HG03060 (cell line): ENCODE data around the gene PPP3CA.
"Not testable (repeated sequence)": the region's sequence is repeated elsewhere in the genome, so short reads cannot be mapped to it uniquely, and the experiment has no call there.

Experiments used
- ATAC-seq: cut with Tn5 transposase; IDR thresholded peaks from one replicate; pipeline ENCODE4 v1.9.1; 2021; ENCODE audit warnings: low read depth, moderate number of reproducible peaks; ENCODE audit not compliant: unreplicated experiment

PPP3CA gene

DNA sequence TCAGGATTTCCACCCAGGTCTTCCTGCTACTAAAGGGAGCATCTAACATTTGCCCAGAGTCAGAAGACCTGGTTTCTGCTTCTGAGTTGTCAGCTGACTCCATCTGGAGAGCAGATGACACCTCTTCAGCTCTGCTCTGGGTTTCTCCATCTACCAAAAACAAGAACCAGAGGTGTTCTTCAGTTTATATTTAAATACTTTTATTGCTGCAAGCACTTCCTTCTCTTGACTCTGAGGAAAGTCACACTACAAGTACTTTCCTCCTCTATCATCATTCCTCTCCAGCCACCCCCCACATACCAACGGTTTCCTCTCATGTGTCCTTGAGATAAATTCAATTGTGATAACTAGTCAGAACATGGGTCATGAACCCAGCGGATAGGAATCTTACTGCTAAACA lies 88.4 kb downstream of the PPP3CA start:
- ATAC-seq: no peak

DNA sequence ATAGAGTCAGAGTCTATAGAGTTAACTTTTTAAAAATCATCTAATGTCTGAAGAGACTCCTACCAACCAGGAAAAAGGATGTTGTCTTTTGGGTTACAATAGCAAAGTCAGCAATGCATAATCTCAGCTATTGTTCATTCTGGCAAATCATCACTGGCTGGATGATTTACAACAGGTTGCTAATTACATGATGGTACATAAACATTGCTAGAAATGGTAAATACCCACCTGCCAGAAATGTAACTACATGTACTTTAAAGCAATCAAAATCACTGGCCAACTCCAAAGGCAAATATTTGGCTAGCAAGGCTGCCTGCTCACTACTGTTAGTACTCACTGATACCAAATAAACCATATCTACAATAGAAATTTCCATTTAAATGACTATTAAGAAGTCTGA lies 91.1 kb downstream of the PPP3CA start:
- no peak for ATAC-seq

DNA sequence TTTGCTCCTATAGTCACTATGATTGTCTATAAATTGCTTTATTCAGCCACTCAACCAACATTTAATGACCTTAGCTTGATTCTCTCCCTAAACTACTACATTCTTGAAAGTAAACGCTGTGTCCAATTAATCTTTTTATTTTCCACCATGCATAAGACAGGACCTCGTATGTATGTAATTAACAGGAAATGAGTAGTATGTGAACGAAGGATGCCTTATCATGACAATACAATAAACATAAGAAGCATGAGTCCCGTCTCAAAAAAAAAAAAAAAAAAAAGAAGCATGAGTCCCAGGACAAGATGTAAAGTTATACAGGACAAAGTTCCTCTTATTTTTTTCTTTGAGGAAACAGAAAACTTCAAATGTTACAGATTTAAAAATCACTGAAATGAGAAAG lies 92.5 kb downstream of the PPP3CA start:
- ATAC-seq: no peak

DNA sequence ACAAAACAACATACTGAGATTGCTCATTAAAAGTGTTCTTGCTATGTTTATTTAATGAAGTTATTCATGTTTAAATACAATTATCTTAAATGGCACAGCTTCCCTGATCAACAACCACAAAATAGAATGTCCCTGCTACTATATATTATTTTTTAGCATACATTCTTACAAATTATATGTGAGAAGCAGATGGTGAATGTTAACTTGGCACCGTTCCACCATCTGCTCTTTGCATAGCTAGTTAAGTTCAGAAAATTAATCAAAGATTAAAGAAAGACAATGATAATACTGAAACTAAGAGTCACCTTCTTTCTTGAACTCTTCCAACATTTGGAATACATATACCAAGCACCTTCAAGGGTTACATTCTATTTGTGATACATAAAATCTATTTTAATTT lies 94.2 kb downstream of the PPP3CA start:
- no peak for ATAC-seq

DNA sequence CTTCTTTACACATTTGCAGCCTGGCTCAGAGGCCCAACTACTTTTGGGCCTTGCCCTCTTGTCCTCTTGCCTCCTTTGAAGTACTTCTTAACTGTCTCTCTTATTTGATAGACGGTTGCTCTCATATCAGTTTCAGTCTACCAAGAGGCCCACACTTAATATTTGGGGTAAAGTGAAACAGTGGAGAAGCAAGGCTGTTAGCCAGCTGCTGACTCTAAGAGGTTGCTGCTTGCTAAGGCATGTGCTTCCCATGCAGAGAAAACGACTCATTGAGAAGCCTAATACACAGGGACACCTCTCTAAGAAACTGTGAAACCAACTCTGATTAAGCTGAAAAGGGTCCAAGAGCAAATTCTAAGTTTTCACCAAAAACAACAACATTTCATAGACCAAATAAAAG lies 94.6 kb downstream of the PPP3CA start:
- ATAC-seq: no peak

DNA sequence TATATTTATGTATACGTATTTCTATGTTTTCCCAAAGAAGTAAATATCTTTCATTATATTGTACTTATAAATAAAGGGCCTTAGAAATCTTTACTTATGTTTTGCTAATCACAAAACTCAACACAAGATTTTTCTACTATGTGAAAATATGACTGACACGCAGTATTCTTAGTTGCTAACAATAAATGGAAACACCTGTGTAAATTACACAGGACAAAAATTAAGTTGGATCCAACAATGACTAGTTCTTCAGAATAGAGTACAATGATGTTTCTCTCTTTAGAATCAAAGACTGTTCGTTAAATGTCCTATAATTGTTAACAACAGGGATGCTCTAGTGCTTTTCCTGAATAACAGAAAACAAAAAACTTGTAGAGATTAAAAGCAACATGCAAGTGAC lies 96.1 kb downstream of the PPP3CA start:
- ATAC-seq: no peak

DNA sequence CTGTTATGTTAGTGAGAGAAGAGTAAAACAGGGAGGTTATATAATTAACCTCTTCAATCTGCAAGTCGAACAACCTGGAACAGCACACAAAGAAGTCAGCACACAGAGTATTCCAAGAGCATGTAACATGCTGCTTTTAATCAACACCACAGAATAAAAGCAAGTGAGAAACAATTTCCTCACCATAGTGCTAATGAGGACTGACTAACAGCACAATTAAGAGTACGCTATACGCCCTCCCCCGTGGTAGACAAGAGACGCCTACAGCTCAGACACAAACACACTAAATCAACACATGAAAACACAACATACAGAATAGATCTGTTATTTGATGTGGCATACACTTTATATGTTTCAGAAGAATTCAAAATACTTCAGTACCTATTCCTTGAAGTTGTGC lies 103.0 kb downstream of the PPP3CA start:
- no peak for ATAC-seq

DNA sequence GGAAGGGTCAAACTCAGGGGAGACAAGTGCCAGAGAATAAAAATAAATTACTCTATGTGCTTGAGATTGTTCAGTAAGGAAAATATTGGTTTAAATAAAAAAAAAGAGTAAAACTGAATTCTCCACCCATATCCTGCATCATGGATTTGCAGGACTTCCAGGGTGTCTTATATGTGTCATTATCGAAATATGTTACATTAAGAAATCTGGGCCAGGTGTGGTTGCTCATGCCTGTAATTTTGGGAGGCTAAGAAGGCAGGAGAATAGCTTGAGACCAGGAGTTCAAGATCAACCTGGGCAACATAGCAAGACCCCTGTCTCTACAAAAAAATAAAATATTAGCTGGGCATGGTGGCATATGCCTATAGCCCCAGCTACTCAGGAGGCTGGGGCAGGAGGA lies 104.9 kb downstream of the PPP3CA start:
- no peak for ATAC-seq

DNA sequence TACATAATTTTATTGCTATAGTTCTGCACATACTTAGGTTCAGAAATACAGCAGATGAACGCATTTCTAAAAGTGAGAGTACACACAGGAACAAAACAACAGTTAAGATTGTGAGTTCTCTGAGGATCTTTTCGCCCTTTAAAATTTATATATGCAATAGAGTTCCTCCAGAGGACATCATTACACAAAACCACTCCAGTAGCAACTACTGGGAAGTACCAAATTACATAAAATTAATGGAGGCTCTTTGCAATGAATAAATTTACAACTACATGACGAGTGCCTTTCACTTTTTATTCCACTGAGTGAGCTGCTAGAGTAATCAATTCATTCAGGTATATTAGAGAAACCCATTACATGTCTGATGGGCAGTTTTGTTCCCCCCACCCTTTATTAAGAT lies 107.2 kb downstream of the PPP3CA start:
- ATAC-seq: no peak

DNA sequence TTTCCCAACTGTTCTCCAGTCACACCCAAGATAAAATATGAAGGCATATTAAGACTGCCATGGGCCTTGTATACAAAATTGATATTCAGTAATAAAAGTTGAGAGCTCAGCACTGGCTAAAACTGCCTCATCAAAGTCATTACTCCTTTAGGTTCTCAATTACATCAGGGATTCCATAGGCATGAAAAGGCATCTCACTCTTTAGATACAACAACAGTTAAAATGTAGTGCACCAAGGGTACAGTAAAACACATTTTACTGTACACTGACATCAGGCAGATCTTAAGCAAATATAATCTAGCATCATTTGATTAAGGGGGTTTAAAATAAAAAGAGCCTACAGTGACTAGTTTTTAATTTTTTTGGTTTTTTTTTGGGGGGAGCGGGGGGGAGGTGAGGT lies 107.7 kb downstream of the PPP3CA start:
- no peak for ATAC-seq

DNA sequence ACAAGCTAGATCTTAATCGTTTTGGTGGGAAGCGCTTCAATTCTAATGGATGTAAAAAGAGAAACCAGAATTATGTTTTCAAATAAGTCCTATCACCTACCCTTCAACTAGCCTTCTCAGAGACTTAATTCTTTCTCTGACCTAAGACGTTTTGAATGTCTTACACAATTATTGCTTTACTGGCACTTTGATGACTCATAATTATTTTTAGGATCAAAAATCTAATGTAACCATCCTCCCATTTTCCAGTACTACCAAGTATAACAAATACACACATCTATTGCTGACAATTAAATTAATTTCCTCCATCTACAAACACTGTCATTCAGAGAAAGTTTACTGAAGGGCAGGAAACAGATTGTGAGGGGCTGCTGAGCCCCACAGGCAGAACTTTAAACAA lies 108.6 kb downstream of the PPP3CA start:
- ATAC-seq: no peak

DNA sequence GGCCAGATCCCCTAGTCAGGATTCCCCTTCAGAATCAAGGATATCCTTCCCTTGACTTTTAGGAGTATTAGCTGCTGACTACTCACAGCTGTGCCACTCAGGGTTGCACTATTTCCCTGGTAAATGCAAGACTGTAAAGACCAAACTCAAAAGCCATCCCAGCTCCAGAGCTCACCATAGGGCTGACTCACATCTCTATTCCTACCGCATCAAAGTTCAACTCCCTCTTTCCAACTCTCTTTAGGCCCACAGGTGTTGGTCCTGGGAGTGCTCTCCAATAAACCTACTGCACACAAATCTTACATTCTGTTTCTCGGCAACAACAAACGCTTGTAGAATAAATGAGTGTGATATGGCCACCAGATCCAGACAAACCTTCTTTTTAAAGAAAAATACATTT lies 109.6 kb downstream of the PPP3CA start:
- ATAC-seq: no peak

DNA sequence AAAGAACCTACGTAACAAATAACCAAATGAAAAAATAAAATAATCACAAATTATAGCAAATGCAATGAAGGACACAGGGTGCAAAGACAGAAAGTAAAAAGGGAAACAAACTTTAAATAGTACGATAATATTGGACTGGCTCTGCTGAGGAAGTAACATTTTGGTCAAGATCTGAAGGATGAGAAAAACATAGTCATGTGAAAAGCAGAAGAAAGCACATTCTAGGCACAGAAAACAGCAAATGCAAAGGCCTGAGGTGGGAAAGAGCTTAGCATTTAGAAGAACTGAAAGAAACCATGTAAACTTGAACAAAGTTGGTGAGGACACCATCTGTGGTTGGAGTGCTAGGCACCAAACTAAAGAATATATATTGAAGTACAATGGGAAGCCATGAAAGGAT lies 111.2 kb downstream of the PPP3CA start:
- no peak for ATAC-seq

DNA sequence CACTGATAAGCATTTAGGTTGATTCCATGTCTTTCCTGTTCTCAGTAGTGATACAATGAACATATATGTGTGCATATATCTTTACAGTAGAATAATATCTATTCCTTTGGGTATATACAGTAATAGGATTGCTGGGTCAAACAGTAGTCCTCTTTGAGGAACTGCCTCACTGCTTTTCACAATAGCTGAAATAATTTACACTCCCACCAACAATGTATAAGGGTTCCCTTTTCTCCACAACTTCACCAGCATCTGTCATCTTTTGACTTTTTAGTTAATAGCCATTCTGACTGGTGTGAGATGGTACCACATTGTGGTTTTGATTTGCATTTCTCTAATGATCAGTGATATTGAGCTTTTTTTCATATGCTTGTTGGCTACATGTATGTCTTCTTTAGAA lies 113.2 kb downstream of the PPP3CA start:
- not testable (repeated sequence) for ATAC-seq

DNA sequence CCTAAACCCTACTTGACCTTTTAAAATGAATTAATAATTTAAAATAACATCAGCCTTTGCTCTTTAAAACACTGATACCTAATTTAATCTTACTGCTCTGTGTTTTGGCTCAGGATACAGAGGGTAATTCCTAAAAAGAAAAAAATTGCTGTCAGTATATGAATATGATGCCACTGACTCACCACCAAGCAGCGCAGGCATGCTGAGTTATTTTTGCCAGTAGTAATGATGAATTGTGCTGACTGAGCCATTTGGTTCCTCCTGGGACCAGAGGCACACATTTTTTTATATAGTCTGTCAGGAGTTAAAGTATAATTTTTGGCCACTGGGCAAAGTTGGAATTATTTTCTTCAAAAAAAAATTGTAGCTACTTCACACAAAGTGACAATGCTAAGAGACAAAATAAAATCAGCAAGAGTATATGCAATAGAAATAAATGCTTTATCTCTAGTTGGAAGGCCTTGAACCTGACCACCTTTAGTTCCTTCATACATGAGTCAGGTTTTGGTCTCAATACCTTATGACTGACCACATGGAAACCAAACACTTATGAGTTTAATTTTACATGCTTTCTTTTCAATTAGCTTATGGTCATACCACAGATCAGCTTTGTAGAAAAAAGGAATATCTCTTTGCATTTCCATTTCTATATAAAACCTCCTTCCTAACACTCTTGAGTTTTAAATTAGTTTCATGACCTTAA lies 115.1 kb downstream of the PPP3CA start:
- ATAC-seq: peak; percentile 55

DNA sequence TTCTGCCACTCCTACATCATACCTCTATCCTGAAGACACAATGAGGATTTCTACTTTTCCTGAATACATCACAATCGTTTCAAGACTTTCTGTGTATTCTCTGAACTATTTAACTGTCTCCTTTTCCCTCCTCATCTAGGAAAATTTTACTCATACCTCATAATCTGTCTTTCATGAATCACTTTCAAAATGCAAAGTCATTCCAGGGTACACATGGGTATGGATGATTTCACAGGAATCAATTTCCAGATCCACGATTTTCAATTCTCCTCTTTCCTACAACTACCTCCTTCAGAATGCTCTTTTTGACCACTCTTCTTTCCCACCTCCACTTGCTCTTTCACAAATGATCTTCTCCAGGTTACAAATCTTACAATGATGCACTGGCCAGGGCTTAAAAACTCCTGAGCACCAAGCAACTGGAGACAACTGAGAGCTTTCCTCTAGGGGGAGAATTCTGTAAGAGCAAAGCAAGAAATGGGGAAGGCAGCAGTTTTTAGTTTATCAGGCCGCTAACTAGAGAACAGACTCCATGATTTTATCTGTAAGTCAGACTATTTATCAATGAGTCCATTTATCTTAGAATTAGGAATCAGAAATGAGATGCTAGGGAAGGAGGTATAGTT lies 116.4 kb downstream of the PPP3CA start:
- ATAC-seq: no peak

DNA sequence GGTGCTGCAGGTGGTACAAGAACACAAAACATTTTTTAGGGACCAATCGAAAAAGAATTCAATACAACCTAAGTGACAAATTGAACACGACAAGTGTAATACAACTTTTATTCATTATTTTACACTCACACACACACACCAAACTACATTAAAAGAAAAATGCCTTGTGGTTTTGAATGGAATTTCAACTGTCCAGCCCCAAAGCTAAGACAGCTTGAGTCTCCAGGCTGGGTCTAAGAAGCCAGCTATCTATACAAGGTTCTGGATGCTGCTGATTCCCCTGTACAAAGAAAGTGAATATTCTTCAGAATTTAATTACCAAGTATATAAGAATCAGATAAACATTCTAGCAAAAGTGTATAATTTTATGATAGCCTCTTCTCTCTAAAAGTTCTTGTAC lies 118.2 kb downstream of the PPP3CA start:
- no peak for ATAC-seq

DNA sequence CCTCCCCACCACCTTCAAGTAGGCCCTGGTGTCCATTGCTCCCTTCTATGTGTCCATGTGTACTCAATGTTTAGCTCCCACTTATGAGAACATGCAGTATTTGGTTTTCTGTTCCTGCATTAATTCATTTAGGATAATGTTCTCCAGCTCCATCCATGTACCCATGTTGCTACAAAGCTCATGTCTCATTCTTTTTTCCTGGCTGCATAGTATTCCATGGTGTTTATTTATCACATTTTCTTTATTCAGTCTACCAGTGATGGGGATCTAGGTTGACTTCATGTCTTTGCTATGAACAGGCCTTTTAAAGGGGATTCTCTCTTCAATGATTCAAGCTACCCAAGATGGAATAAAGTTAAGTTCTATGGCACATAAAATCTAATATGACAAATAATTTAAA lies 119.6 kb downstream of the PPP3CA start:
- no peak for ATAC-seq

DNA sequence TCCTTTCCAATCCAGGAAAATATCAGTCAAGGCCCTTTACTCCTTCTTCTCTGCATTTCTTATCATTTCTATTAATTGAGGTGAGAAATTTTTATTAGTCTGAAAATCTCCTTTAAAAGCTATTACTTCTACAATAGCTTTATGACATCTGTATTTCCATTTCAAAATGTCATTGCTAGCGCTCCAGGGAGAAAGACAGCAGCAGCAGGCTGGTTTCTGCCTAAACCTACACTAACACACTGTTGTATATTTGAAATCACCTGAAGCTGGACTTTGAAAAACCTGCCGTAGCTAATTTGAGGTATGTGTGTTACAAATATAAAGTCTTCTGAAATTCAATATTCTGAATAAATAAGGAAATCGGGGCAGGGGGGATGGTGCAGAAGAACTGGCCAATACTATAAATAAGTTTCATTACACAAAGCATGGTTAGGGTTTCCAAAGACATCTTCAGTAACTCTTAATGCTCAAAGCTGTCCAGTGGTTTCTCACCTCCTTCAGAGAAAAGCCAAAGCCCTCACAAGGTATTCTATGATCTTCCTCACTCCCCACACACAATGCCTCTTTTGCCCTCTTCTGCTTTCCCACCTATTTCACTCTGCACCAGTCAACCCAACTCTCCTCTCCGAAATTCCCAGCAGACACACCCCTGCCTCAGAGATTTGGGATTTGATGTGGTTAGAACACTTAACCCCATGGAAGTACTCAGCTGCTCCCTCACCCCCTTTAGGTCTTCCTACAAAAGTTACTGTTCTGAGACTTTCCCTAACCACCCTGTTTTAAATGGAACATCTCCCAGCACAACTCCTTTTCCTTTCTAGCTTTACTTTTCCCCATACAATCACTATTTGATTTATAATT lies 122.7 kb downstream of the PPP3CA start:
- ATAC-seq: no peak

DNA sequence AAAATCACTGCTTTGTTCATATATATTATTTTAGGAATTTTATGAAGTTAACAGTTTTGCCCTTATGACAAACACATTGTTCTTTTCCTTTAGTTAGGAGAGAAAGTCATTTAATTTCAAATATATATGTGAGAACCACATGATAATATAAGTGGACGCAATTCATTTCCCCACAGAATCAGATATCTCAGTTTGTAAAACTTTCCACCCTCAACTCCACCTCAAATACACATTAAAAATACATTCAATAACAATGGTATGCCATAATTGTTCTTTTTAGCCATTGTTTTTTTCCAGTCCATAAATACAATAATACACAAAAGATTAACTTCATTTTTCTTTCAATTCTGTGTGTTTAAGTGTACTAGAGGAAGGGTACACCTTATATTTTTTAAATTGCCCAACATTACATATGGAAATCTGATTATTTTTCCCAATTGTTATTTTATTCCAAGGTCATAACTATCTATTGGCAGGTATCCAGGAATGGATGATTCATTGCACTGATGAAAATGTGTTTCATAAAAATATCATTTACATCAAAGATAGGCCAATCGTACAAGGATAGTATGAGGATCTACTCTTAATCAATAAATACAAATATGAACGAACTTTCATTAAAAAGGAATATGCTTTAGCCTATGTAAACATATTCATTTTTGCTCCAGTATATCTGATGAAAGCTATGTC lies 125.0 kb downstream of the PPP3CA start:
- ATAC-seq: no peak

DNA sequence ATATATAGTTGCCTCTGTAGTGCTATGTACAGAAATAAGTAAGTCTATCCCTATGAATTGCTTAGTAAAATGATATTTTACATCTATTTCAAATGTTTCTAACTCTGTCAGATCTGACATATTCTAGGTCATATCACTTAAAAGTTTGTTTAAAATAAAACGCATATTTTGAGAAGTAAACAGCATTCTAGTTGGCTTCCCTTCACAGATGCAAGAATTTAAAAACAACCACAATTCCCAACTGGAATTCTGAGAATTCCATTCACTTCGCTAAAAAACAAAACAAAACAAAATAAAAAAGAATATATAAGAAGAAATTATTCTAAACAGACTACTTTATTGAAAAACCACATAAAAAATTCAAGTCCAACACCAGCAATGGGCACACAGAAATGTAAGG lies 126.0 kb downstream of the PPP3CA start:
- ATAC-seq: no peak
